Head of caudate nucleus (tissue), 42 donors: ENCODE measurements around the gene ATP2C1.

Source experiments
- DNase-seq, 42 donors: peaks; one replicate each; pipeline versions ENCODE4 v3.0.0 to v3.0.0-alpha.2; 2020 to 2021; ENCODE audit warnings: mixed read lengths in 7 of 42
- intact Hi-C: fragments of 100-400 bp; cut with DNase I; formaldehyde crosslinking; loops from one replicate; pipeline ENCODE4 v1.15.0; 2022

The ATP2C1 gene

GRCh38 chr3:130892759-130893375, 1.0 kb upstream of the ATP2C1 start:
- DNase-seq = peak in 41 of 42 donors; percentile 35 to 93 (median 76)

DNA sequence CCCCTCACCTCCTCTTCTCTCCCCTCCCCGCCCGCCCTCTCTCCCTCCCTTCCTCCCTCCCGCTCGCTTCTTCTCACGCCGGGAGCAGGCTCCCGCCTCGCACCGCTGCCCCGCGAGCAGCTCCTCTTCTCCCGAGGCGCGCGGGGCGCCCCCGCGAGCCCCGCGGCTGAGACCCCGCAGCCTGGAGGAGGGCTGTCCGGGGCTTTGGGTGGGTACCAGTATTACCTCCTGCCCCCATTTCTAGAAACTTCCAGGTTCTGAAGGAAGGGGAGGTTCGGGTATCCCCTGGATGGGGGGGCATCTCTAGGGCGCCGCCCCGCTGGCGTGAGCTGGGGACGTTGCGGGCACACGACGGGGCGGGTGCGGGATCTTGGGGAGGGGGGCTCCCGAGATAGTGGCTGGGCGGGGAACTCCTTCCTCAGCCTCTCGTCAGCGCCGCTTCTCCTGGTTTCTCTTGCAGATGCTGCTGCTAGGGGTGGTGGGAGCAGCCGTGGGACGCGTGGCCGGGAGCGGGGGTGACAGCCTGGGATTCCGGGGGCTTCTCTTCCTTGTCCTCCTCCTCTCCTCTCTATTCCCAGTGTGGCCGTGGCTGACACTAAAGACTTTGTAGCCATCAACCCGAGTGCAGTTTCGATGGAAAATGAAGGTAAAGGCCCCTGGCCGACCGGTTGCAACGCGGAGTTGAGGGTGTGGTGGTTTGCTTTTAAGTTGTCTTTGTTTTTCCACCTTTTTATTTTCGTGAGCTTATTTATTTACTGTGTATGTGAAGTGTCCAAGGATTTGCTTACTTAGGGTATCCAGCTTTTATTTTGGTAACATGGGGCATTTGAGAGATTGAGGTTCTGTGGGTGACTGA, 474 bp downstream of the ATP2C1 start:
- intact Hi-C loops = loop anchor here (5.0 to 10.0 kb wide), 2 partner anchors 130 to 147 kb away; partner anchors contain the start of genes ASTE1, NEK11 and PIK3R4
- DNase-seq = peak; percentile 15 to 79 (median 54)

More at GRCh38 chr3:130892759-130893375, 1.0 kb upstream of the ATP2C1 start:
- intact Hi-C loops = loop anchor here (5.0 to 10.0 kb wide), 2 partner anchors 132 to 146 kb away; partner anchors contain the start of genes ASTE1, NEK11 and PIK3R4

GRCh38 chr3:130894986-130895280, 1.0 kb downstream of the ATP2C1 start:
- intact Hi-C loops = loop anchor here (5.0 to 10.0 kb wide), 2 partner anchors 130 to 148 kb away; partner anchors contain the start of genes ASTE1, NEK11 and PIK3R4
- no peak for DNase-seq

DNA sequence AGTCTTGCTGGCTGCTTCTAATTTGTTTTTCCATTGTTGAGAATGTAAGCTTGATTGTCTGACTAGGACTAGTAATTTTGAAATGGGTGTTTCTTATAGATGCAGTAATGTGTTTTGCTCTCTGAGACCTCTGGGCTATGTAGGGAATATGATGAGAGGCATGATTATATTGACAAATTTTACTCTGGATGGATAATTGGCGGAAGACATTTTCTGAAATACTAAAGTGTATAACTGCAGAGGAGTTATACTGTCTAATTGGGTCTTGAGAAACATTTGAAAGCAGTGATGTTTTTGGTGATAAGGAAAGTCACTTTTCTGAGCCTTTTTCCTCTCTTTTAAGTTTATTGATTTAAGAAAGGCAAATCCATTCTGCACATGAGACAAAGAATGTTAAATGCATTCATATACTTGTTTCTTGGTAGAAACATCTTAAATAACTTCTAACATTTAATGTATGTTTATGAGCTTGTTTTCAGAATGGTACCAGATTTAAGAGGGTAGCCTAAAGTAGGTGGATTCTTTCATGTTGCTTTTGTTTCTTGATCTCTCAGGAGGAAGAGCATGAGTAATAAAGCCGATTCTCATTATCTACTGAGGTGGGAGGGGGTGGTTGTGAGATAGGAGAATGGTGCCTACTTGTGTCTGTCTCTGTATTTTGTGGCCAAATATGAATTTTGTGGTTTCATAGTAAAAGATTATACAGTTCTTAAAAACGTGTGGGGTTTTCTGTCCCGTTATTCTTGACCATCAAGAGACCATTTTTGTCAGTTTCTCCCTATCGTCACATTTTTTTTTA, 2.0 kb downstream of the ATP2C1 start:
- peak in 2 of 42 donors; percentile 13 to 30 for DNase-seq
- intact Hi-C loops = loop anchor here (10.0 kb wide), 1 partner anchor 129 kb away; the partner anchor contains the start of genes ASTE1 and NEK11

- intact Hi-C loops = loop anchor here (10.0 kb wide), 1 partner anchor 127 kb away; the partner anchor contains the start of genes ASTE1 and NEK11
- DNase-seq = no peak
These were observed 3.4 kb downstream of the ATP2C1 start for GRCh38 chr3:130897316-130897715.

DNA sequence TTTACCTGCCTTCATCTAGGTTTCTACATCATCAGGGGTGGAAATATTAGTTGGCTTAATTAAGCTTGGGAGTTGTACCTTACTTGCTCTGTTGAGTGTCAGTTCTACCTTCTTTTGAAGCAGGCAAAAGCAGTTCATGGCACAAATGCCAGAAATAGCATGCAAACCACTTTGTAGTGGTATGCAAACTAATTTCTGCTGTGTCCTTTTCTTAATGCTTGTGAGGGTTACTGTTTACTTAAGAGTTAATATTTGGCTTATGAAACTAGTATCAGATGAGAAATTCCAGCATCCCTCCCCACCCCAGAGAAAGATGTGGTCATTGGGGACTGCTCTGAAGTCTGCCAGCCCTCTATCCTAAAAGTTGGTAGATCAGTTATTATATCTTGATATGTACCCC, 7.1 kb downstream of the ATP2C1 start:
- DNase-seq = no peak
- intact Hi-C loops = no loop called here

- DNase-seq = no peak
- intact Hi-C loops = no loop called here
These were observed 7.8 kb downstream of the ATP2C1 start for GRCh38 chr3:130901463-130902204.

DNA sequence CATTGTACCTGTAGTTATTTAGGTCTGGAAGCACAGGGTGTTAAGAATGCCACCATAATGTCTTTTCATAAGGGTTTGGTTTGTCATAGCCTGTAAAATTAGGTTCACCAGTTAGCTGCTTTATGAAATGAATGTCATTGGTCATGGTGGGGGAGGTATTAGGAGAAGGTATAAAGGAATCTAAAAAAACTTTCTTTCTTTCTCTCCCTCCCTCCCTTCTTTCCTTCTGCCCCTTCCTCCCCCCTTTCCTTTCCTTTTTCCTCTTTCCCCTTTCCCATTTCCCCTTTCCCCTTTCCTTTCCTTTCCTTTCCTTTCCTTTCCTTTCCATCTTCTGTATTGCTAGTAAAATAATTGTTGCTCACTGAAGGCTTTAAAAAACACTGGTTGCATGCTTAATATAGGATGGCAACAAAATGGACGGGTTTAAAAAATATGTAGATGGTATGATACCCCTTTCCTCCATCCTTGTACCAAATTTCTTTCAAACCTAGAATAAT, 9.6 kb downstream of the ATP2C1 start:
- intact Hi-C loops = no loop called here
- no peak for DNase-seq

DNA sequence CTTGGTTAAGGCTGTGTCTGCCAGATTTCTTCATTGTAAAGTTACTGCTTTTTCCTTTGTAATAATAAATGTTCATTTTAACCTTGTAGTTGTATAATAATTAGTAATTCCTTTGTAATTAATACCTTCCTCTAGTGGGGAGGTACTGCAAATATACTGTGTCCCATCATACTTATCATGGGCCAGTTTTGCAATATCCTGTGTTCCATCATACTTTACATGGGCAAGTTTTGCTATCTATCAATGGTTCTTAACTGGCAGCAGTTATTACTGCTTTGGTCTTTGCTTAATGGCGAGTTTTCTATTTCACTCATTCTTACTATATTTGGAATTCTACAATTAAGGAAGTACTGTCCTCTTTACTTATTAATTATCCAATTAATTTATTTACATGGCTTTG, 10.6 kb downstream of the ATP2C1 start:
- intact Hi-C loops = no loop called here
- no peak for DNase-seq

DNA sequence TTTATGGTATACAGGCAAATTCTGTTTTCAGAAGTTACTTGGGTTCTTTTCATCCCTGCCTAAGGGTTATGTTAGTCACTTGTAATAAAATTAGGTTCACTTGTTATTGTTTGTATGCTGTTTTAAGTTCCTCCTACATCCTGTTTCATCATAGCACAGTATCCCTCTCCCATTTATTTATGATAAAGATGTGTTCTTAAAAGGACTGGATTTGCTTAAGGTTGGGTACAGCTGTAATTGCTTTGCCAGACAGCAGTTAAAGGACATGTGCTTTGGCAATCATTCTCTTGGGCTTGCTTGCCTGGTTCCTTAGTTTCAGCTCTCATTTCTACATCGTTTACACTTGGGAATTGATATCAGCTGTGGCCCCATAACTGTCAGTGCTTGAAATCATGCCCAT, 11.7 kb downstream of the ATP2C1 start:
- DNase-seq = no peak
- intact Hi-C loops = no loop called here

DNA sequence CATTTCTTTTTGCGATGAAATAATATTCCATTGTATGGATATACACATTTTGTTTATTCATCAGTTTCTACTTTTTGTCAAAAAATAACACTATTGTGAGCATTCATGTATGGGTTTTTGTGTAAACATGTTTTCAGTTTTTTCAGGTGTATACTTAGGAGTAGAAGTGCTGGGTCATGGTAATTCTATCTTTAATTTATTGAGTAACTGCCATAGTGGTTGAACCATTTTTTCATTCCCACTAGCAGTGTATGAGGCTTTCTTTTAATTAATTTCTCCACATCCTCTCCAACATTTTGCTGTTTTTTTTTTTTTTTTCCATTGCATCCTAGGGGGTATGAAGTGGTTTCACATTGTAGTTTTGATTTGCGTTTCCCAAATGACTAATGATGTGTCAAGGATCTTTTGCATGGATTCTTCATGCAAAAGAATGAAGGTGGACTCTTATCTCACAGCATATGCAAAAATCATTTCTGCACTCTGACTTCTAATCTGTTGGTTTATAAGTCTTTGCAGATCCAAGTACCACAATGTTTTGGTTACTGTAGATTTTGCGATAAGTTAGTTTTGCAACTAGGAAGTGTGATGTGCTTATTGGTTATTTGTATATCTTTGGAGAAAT, 12.6 kb downstream of the ATP2C1 start:
- no peak for DNase-seq
- intact Hi-C loops = no loop called here

DNA sequence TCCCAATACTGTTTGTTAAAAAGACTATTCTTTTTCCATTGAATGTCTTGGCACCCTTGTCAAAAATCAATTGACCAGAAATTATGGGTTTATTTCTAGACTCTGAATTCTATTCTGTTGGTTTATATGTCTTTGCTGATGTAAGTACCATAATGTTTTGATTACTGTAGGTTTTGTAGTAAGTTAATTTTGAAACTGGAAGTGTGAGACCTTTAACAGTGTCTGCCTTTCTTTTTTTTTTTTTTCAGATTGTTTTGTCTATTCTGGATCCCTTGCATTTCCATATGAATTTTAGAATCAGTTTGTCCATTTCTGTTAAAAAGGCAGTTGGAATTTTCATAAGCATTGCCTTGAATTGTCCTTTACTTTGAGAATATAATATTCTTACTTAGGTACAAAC, 13.6 kb downstream of the ATP2C1 start:
- no peak for DNase-seq
- intact Hi-C loops = no loop called here

DNA sequence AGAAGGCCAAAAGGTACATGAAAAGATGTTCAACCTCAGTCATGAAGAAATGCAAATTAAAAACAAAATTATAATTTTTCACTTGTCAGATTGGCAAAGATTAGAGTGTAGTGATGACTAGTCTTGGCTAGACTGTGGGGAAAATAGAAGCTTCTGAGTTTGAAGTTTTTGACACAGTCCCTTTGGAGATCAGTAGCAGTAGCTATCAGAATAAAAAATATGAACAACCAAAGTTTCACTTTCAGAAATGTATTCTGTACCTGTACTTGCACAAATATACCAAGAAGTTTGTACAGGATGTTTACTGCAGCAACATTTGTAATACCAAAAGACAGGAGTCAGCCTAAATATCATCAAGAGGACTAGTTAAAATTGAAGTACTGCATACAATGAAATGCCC, 14.1 kb downstream of the ATP2C1 start:
- intact Hi-C loops = no loop called here
- no peak for DNase-seq

- no peak for DNase-seq
- intact Hi-C loops = no loop called here
These were observed 21.8 kb downstream of the ATP2C1 start for GRCh38 chr3:130915567-130916292.

- no peak for DNase-seq
- intact Hi-C loops = no loop called here
These were observed 22.8 kb downstream of the ATP2C1 start for GRCh38 chr3:130916507-130917167.

DNA sequence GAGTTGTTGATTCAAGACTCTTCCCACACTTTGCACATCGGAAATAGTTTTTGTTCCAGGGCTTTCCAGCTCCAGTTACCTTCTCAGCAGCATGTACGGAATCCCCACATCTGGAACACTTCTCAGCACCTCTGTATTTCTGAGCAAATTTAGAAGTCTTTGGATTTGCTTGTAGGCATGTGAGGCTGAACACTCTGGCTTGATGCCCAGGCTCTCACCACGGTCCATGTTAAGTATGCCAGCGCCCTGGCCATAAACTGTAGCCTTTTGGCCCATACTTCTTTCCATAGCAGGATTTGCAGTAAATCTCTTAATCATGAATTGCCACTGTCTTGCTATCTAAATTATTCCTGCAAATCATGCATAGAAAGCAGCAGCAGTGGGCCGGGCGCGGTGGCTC, 24.4 kb downstream of the ATP2C1 start:
- no peak for DNase-seq
- intact Hi-C loops = no loop called here

- intact Hi-C loops = no loop called here
- DNase-seq = no peak
These were observed 31.7 kb downstream of the ATP2C1 start for GRCh38 chr3:130925628-130926027.
